ENCODE measurements around the gene CCDC187. TPM values are rescaled to one million over a fixed set of nuclear protein-coding genes. Genes with fewer than 3 reads are reported as not detected.

Gene CCDC187
- total RNA-seq, 4 donors from 2014 or later = 0.40 to 1.1 (median 0.41) TPM; not detected in 1

DNA sequence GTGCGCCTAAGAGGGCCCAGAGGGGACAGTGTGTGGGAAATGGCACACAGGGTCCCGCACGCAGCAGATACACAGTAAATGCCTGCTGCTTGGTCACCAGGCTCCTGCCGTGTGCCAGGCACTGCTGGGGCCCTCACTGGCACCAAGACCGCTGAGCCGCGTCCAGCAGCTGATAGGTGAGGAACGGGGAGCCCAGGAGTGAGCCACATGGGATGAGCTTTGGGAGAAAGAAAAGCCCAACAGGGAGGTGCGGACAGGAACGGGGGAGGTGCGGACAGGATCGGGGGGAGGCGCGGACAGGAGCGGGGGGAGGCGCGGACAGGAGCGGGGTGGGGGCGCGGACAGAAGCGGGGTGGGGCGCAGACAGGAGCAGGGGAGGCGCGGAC, 40.0 kb upstream of the CCDC187 start:
- Histone ChIP-seq H3K36me3 (no peaks in the 10 kb centered on the region), H3K4me3 (no peak overlapping the region), H3K4me1 (peaks cover 11 to 34% (median 20%) of the 10 kb centered on the region in 4 donors), H3K27ac (no peak overlapping the region), H3K9me3 (no peaks in the 10 kb centered on the region), H3K27me3 (peaks cover 8% of the 10 kb centered on the region)
- 86 to 87% methylated on average over 10 to 24 of the region's 24 CpGs for WGBS, 2 donors (ENCODE audit: low coverage in 1 of 2)
- intact Hi-C loops (cut with DNase I; ENCODE audit: low total_unique reads) = no loop called here
- in situ Hi-C loops (cut with MboI; ENCODE audit: low pct_ligation_motif_present in 1 of 4, low pct_unique_long_range_greater_than_20kb in 1 of 4, low sequenced_read_pairs in 3 of 4) = no loop called here
- TF ChIP-seq POLR2A (IDR thresholded peaks at IDR 0.05) (no peak), EP300 (IDR thresholded peaks at IDR 0.05; ENCODE audit: low read depth) (no peak), CTCF (IDR thresholded peaks at IDR 0.05) (no peak), POLR2AphosphoS5 (IDR thresholded peaks at IDR 0.05) (no peak)
- DNase-seq = no peak

DNA sequence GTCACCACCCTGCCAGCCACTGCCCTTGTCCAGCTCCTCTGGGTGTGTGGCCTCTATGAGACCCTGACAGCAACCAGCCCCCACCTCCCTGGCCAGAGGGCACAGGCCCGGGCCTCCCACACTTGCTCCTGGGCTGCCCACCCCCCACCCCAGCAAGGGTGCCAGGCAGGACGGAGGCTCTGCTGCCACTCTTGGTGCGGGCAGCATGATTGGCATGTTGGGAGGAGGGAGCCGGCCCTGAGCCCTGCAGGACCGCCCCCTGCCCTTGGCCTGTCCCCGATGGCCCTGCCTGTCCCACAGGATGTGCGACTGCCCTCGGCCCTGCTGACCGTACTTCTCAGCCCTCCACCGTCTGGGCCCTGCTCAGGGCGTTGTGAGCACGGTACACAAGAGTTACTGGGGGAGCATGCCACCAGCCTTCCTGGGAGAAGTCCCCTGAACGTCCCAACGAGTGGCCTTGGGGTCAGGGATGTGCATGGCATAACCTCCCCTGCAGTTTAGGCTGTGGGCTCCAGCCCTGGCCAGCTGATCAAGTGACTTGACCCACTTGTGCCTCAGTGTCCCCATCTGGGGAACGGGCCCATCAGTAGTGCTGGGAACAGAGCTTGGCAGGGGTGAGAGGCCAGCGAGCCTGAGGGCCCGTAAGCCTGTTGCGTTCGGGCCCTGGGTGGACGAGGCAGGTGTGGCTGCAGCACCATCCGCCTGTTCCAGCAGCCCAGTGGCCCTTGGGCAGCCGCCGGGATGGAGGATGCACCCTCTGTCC, 39.4 kb upstream of the CCDC187 start:
- WGBS, 2 donors (ENCODE audit: low coverage in 1 of 2) = 70% methylated on average over 18 of the region's 23 CpGs; no CpG with 5 or more reads in 1 of the 2 donors
- intact Hi-C loops (cut with DNase I; ENCODE audit: low total_unique reads) = no loop called here
- H3K4me1 ChIP-seq = peaks cover 11 to 34% (median 20%) of the 10 kb centered on the region in 4 donors
- TF ChIP-seq EP300 (IDR thresholded peaks at IDR 0.05; ENCODE audit: low read depth) (no peak), POLR2AphosphoS5 (IDR thresholded peaks at IDR 0.05) (no peak), POLR2A (IDR thresholded peaks at IDR 0.05) (no peak), CTCF (IDR thresholded peaks at IDR 0.05) (no peak)
- peak overlapping the region in 2 of 4 donors; percentile 48 to 60 for H3K4me3 ChIP-seq
- peak overlapping the region in 3 of 4 donors; percentile 14 to 53 (median 50) for H3K27ac ChIP-seq
- H3K36me3 ChIP-seq = no peaks in the 10 kb centered on the region
- in situ Hi-C loops (cut with MboI; ENCODE audit: low pct_ligation_motif_present in 1 of 4, low pct_unique_long_range_greater_than_20kb in 1 of 4, low sequenced_read_pairs in 3 of 4) = no loop called here
- DNase-seq = no peak
- peaks cover 8% of the 10 kb centered on the region for H3K27me3 ChIP-seq
- no peaks in the 10 kb centered on the region for H3K9me3 ChIP-seq

DNA sequence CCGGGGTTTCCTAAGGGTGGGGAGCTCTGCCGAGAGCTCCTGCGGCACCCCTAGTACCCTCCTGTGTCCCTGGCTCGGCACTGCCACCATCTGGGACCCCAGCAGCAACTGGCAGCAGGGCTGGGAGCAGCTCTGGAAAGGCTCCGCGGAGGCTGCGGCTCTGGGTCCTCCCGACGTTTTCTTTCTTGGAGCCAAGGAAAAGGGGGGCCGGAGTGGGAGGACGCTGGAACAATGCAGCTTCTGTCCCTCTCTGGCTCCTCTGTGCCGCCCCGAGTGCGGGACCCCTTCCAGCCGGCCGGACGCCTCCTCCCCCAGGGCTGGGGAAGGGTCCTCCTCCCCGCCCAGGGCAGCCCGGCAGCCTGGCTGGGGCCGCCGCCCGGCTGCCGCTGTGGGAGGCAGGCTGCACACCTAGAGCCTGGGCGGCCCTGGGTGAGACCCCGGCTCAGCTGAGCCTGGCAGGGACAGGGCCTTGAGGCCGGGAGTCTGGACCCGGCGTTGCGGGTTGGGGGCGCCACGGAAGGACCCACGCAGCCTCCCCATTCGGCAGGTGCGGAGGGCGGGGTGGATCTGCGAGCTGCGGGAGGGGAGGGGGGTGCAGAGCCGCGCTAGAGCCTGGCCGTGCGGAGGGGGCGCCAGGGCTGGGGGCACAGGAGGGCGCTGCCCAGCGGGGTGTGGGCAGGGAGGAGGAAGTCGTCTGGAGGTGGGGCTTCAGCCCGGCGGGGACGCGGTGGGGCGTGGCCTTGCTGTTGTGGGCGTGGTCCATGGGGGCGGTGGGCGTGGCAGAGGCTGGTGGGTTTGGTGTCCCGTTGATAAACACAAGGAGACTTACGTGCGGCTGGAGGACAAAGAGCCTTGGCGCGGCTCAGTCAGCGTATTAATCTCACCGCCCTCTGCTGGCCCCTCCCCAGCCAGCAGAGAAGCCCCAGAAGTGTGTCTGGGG, 38.6 kb upstream of the CCDC187 start:
- Histone ChIP-seq H3K36me3 (no peaks in the 10 kb centered on the region), H3K4me1 (peaks cover 11 to 34% (median 20%) of the 10 kb centered on the region in 4 donors), H3K9me3 (no peaks in the 10 kb centered on the region), H3K4me3 (peak overlapping the region; percentile 16 to 60 (median 40)), H3K27me3 (peaks cover 8% of the 10 kb centered on the region), H3K27ac (peak overlapping the region; percentile 20 to 53 (median 49))
- DNase-seq = peak; percentile 87
- intact Hi-C loops (cut with DNase I; ENCODE audit: low total_unique reads) = no loop called here
- WGBS, 2 donors (ENCODE audit: low coverage in 1 of 2) = 16% methylated on average over 59 of the region's 60 CpGs; no CpG with 5 or more reads in 1 of the 2 donors
- in situ Hi-C loops (cut with MboI; ENCODE audit: low pct_ligation_motif_present in 1 of 4, low pct_unique_long_range_greater_than_20kb in 1 of 4, low sequenced_read_pairs in 3 of 4) = no loop called here
- TF ChIP-seq CTCF (IDR thresholded peaks at IDR 0.05) = no peak
- peak; percentile 26 for TF ChIP-seq POLR2A (IDR thresholded peaks at IDR 0.05)
- peak in 1 of 3 donors; percentile 14 for TF ChIP-seq POLR2AphosphoS5 (IDR thresholded peaks at IDR 0.05)

DNA sequence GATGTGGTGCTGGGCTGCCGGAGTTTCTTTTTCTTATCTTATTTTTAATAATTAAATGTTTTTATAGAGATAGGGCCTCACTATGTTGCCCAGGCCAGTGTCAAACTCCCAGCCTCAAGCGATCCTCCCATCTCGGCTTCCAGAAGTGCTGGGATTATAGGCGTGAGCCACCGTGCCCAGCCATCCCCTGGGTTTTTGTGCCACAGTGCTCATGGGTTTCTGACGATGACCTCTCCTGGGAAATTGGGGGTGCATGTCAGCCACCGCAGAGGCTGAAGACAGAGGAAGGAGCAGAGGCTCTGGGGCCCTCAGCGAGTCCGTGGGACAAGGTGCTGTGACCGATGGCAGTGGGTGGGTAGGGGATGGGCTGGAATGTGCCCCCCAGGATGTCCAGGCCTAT, 37.9 kb upstream of the CCDC187 start:
- Histone ChIP-seq H3K27ac (peak overlapping the region in 2 of 4 donors; percentile 20 to 50), H3K27me3 (peaks cover 8% of the 10 kb centered on the region), H3K36me3 (no peaks in the 10 kb centered on the region), H3K4me3 (peak overlapping the region in 2 of 4 donors; percentile 48 to 60), H3K9me3 (no peaks in the 10 kb centered on the region), H3K4me1 (peaks cover 11 to 34% (median 20%) of the 10 kb centered on the region in 4 donors)
- 66% methylated on average over 10 of the region's 10 CpGs; no CpG with 5 or more reads in 1 of the 2 donors for WGBS, 2 donors (ENCODE audit: low coverage in 1 of 2)
- in situ Hi-C loops (cut with MboI; ENCODE audit: low pct_ligation_motif_present in 1 of 4, low pct_unique_long_range_greater_than_20kb in 1 of 4, low sequenced_read_pairs in 3 of 4) = no loop called here
- no peak for DNase-seq
- intact Hi-C loops (cut with DNase I; ENCODE audit: low total_unique reads) = no loop called here
- TF ChIP-seq CTCF (IDR thresholded peaks at IDR 0.05) (no peak), EP300 (IDR thresholded peaks at IDR 0.05; ENCODE audit: low read depth) (no peak), POLR2A (IDR thresholded peaks at IDR 0.05) (no peak), POLR2AphosphoS5 (IDR thresholded peaks at IDR 0.05) (no peak)

All from transverse colon (tissue), 4 donors.